Measurements from ENCODE around the gene LLGL2. TPM values are rescaled to one million over a fixed set of nuclear protein-coding genes. Genes with fewer than 3 reads are reported as not detected.

Gene LLGL2
- total RNA-seq, 1 experiment from 2014 or later: 10.8 TPM

DNA sequence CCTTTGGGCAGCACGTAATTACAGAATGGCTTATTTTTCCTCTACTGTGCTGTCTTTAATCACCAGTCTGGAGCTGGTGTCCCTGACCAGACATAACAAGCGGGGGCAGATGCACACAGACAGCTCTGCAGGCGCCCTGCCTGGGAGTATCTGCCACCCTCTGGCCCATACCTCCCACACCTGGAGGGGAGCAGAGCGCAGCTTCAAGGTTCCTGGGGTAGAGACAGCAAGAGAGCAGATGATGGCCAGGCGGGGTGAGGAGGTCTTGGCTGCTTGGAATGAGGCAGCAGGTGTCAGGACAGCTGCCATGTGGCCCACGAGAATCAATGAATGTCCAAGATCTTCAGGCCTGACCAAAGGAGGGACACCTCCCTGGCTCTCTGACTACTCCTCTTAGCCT, 45.2 kb upstream of the LLGL2 start:
- Histone ChIP-seq H3K36me3 (ENCODE audit: insufficient read depth, low read length, poor library complexity, severe bottlenecking) (no peaks in the 10 kb centered on the region), H3K27me3 (replicated peaks; ENCODE audit: insufficient read depth, low read depth, low read length, poor library complexity) (no peaks in the 10 kb centered on the region), H3K27ac (ENCODE audit: low read depth, low read length, poor library complexity, severe bottlenecking) (no peak overlapping the region), H3K4me1 (ENCODE audit: insufficient read depth, low read length, poor library complexity, severe bottlenecking) (no peaks in the 10 kb centered on the region), H3K4me3 (ENCODE audit: low read depth, low read length, poor library complexity, severe bottlenecking) (no peak overlapping the region), H3K9me3 (ENCODE audit: low read depth, low read length, poor library complexity, severe bottlenecking) (no peaks in the 10 kb centered on the region)
- CTCF ChIA-PET: interaction anchor here (0.5 to 0.6 kb wide), 2 partner anchors 10 to 45 kb away, joined by 3 to 5 read pairs; partner anchors contain the start of gene LLGL2
- POLR2A ChIA-PET (ENCODE audit: low non-redundant PET): no interaction called here
- intact Hi-C loops (cut with micrococcal nuclease; ENCODE audit: unreplicated experiment): no loop called here
- no peak for TF ChIP-seq EZH2 (IDR thresholded peaks at IDR 0.05; ENCODE audit: borderline replicate concordance, low read depth, low read length, poor library complexity, severe bottlenecking)
- TF ChIP-seq, protein P1, sequence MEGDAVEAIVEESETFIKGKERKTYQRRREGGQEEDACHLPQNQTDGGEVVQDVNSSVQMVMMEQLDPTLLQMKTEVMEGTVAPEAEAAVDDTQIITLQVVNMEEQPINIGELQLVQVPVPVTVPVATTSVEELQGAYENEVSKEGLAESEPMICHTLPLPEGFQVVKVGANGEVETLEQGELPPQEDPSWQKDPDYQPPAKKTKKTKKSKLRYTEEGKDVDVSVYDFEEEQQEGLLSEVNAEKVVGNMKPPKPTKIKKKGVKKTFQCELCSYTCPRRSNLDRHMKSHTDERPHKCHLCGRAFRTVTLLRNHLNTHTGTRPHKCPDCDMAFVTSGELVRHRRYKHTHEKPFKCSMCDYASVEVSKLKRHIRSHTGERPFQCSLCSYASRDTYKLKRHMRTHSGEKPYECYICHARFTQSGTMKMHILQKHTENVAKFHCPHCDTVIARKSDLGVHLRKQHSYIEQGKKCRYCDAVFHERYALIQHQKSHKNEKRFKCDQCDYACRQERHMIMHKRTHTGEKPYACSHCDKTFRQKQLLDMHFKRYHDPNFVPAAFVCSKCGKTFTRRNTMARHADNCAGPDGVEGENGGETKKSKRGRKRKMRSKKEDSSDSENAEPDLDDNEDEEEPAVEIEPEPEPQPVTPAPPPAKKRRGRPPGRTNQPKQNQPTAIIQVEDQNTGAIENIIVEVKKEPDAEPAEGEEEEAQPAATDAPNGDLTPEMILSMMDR (conservative IDR thresholded peaks at IDR 0.05; ENCODE audit: low read depth, low read length): no peak
- no peak for DNase-seq (ENCODE audit: low spot score)
- BruUV-seq (replicated peaks): no TSS peak

DNA sequence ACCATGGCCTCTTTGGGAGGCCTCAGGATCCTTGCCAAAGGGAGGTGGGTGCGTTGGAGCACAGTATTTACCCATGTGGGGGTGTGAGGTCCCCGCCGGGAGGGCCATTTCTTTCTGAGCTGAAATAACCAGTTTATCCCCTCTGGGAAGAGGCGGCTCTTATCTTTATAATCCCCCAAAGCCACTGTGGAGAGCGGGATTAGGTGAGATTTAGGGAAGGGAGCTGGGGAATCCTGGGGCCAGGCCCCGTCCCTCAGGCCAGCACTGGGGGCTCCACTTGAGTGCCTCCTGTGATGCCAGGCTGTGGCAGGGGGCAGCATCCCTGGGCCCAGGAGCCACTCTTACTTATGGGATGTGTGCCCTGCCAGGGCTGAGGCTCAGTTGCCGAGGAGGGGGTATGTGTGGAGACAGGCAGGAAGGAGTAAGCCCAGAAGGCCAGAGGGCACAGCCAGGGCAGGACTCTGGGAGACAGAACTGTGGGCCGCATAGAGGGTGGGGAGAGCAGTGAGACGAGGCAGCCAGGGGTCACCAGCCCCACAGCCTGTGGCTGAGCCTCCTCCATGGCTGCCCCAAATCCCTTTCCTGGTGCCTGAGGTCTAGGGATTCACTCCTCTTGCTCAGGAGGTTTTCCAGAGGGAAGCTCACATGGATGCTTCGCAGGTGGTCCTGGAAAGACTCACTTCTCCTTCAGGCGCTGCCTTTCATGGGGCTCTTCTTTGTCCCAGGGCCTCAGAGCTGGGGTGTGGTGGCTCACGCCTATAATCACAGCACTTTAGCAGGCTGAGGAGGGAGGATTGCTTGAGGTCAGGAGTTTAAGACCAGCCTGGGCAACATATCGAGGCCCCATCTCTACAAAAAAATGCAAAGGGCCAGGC, 44.1 kb upstream of the LLGL2 start:
- POLR2A ChIA-PET (ENCODE audit: low non-redundant PET): no interaction called here
- H3K4me3 ChIP-seq (ENCODE audit: low read depth, low read length, poor library complexity, severe bottlenecking): no peak overlapping the region
- H3K36me3 ChIP-seq (ENCODE audit: insufficient read depth, low read length, poor library complexity, severe bottlenecking): no peaks in the 10 kb centered on the region
- no TSS peak for BruUV-seq (replicated peaks)
- H3K4me1 ChIP-seq (ENCODE audit: insufficient read depth, low read length, poor library complexity, severe bottlenecking): no peaks in the 10 kb centered on the region
- intact Hi-C loops (cut with micrococcal nuclease; ENCODE audit: unreplicated experiment): no loop called here
- H3K27ac ChIP-seq (ENCODE audit: low read depth, low read length, poor library complexity, severe bottlenecking): no peak overlapping the region
- TF ChIP-seq EZH2 (IDR thresholded peaks at IDR 0.05; ENCODE audit: borderline replicate concordance, low read depth, low read length, poor library complexity, severe bottlenecking): no peak
- TF ChIP-seq, protein P1 (conservative IDR thresholded peaks at IDR 0.05; ENCODE audit: low read depth, low read length): no peak
- DNase-seq (ENCODE audit: low spot score): no peak
- CTCF ChIA-PET: interaction anchor here (0.5 to 0.6 kb wide), 2 partner anchors 11 to 44 kb away, joined by 3 to 5 read pairs; partner anchors contain the start of gene LLGL2
- H3K9me3 ChIP-seq (ENCODE audit: low read depth, low read length, poor library complexity, severe bottlenecking): no peaks in the 10 kb centered on the region
- H3K27me3 ChIP-seq (replicated peaks; ENCODE audit: insufficient read depth, low read depth, low read length, poor library complexity): no peaks in the 10 kb centered on the region

DNA sequence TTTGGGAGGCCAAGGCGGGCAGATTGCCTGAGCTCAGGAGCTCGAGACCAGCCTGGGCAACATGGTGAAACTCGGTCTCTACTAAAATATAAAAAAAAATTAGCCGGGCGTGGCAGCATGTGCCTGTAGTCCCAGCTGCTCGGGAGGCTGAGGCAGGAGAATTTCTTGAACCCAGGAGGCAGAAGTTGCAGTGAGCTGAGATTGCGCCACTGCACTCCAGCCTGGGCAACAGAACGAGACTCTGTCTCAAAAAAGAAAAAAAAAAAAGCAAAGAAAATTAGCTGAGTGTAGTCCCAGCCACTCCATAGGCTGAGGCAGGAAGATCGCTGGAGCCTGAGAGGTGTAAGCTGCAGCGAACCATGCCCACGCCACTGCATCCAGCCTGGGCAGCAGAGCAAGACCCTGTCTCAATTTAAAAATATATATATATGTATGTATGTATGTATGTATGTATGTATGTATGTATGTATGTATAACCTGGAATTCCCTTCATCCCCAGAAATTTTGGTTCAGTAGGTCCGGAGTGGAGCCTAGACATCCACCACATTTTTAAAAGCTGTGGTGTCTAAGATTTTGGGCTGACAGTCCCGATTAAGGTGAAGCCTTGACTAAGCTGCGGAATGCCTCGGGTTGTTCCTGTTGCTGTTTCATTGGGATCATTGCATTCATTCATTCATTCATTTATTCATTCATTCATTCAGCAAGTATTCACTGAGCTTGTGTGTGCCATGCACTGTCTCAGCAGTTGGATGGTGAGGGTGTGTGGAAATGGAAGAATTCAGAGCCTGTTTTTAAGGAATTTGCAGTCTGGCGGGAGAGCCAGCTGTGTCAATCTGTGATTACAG, 43.2 kb upstream of the LLGL2 start:
- H3K4me1 ChIP-seq (ENCODE audit: insufficient read depth, low read length, poor library complexity, severe bottlenecking): no peaks in the 10 kb centered on the region
- ChIA-PET POLR2A (ENCODE audit: low non-redundant PET) (no interaction called here), CTCF (interaction anchor here (0.5 kb wide), 1 partner anchor 43 kb away, joined by 6 read pairs; the partner anchor contains the start of gene LLGL2)
- no peak for DNase-seq (ENCODE audit: low spot score)
- BruUV-seq (replicated peaks): no TSS peak
- no peaks in the 10 kb centered on the region for H3K27me3 ChIP-seq (replicated peaks; ENCODE audit: insufficient read depth, low read depth, low read length, poor library complexity)
- no peak overlapping the region for H3K27ac ChIP-seq (ENCODE audit: low read depth, low read length, poor library complexity, severe bottlenecking)
- intact Hi-C loops (cut with micrococcal nuclease; ENCODE audit: unreplicated experiment): no loop called here
- TF ChIP-seq, protein P1 (conservative IDR thresholded peaks at IDR 0.05; ENCODE audit: low read depth, low read length): no peak
- no peak for TF ChIP-seq EZH2 (IDR thresholded peaks at IDR 0.05; ENCODE audit: borderline replicate concordance, low read depth, low read length, poor library complexity, severe bottlenecking)
- no peaks in the 10 kb centered on the region for H3K36me3 ChIP-seq (ENCODE audit: insufficient read depth, low read length, poor library complexity, severe bottlenecking)
- no peaks in the 10 kb centered on the region for H3K9me3 ChIP-seq (ENCODE audit: low read depth, low read length, poor library complexity, severe bottlenecking)
- no peak overlapping the region for H3K4me3 ChIP-seq (ENCODE audit: low read depth, low read length, poor library complexity, severe bottlenecking)

Data from A673 (cell line).